SU-DHL-6 (cell line): ENCODE results near the gene CACNA2D1.

ENCODE experiments used
- EZH2phosphoT487 ChIP-seq: fragments of 200-600 bp; sonication (generic), shearing (Covaris generic); conservative IDR thresholded peaks from 2 replicates; pipeline ENCODE4 v1.6.1; 2018; ENCODE audit warnings: mild to moderate bottlenecking, antibody characterized with exemption, low read length, moderate library complexity, mixed read lengths
- TF ChIP-seq, protein P1 (sequence below): fragments of 200-600 bp; sonication (generic); IDR thresholded peaks from one replicate; pipeline ENCODE4 v1.5.1; 2017; ENCODE audit warnings: antibody characterized with exemption, mild to moderate bottlenecking, low read length, moderate library complexity; ENCODE audit not compliant: insufficient read depth, poor library complexity, severe bottlenecking

DNA sequence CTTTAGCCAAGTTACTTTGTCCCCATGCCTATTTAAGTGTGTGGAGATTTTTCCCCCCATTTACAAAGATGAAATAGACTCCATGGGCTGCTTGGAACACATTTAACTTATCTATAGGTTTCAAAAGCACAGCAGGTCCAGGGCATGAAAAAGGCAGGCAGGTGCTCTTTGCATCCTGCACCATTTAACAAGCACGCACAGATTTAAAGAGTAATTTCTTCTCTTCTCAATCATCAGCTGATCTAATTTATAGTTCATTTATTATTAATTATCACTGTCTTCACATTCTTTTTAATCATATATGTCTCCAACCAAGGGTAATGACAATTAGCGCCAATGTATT is 156.8 kb downstream of the CACNA2D1 start:
- TF ChIP-seq, protein P1, sequence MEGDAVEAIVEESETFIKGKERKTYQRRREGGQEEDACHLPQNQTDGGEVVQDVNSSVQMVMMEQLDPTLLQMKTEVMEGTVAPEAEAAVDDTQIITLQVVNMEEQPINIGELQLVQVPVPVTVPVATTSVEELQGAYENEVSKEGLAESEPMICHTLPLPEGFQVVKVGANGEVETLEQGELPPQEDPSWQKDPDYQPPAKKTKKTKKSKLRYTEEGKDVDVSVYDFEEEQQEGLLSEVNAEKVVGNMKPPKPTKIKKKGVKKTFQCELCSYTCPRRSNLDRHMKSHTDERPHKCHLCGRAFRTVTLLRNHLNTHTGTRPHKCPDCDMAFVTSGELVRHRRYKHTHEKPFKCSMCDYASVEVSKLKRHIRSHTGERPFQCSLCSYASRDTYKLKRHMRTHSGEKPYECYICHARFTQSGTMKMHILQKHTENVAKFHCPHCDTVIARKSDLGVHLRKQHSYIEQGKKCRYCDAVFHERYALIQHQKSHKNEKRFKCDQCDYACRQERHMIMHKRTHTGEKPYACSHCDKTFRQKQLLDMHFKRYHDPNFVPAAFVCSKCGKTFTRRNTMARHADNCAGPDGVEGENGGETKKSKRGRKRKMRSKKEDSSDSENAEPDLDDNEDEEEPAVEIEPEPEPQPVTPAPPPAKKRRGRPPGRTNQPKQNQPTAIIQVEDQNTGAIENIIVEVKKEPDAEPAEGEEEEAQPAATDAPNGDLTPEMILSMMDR: no peak
- no peak for TF ChIP-seq EZH2phosphoT487
